ENCODE data around the gene TMEM87B.

The TMEM87B gene

DNA sequence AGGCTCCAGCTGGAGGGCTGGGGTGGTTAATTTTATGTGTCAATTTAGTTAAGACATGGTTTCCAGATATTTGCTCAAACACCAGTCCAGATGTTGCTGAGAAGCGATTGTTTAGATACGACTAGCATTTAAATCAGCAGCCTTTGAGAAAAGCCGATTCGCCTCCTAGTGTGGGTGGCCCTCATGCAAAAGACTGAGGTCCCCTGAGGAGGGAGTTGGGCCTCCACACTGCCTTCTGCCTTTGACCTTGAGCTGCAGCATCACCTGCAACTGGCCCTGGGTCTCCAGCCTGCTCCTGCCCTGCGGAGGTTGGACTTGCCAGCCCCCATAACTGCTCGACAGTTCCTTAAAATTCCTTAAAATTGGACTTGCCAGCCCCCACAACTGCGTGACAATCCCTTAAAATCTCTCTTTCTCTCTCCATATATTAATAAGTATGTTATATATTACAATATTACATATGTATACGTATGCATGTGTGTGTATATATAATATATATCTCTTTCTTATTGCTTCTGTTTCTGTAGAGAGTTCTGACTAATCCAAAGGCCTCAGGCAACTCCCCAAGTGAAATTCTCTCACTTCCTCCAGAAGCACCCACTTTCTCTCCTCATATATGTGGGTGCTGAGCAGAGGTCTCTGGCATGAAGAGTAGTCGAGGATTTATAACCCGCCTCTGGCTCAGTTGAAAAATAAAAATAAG lies 97.6 kb downstream of the TMEM87B start:
- Mint-ChIP-seq H3K36me3 (ENCODE audit: low read depth) (no peaks in the 10 kb centered on the region), H3K4me3 (no peak overlapping the region), H3K9me3 (no peaks in the 10 kb centered on the region), H3K27me3 (no peaks in the 10 kb centered on the region), H3K4me1 (ENCODE audit: low read depth) (peaks cover 37% of the 10 kb centered on the region), H3K27ac (no peak overlapping the region)

DNA sequence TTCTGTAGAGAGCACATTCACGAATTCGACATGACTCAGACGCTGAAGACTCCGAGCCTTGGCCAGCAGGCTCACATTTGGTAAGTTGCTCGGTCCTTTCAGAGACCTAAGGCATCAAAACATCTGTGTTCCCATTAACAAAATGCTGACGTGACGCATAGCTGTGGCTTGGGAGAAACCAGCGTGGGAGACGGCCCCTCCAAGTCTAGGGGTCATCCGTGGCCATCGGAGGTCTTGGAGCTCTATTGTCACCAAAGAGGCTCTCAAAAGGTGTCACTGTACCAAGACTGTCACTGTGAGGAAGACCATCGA lies 98.1 kb downstream of the TMEM87B start:
- Mint-ChIP-seq H3K36me3 (ENCODE audit: low read depth) (no peaks in the 10 kb centered on the region), H3K4me1 (ENCODE audit: low read depth) (peaks cover 38% of the 10 kb centered on the region), H3K27me3 (no peaks in the 10 kb centered on the region), H3K9me3 (no peaks in the 10 kb centered on the region), H3K27ac (no peak overlapping the region), H3K4me3 (no peak overlapping the region)

DNA sequence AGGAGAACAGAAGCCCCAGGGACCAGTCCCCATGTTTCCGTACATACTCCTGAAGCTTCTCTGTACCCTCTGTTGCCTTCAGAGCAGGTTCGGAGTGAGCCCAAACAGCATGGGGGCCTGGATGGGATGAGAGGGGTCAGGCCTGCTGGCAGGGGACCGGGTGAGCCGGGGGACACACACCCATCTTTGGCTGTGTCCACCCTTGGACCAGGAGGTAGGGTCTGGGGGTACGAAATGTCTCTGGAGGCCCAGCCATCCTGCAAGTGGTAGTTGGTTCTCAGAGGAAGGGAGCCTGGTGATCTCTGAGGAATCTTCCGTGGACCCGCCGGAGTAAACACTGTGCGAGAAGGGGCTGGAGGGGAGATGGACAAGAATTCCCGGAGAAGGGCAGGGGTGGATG lies 98.4 kb downstream of the TMEM87B start:
- H3K36me3 Mint-ChIP-seq (ENCODE audit: low read depth) = no peaks in the 10 kb centered on the region
- no peak overlapping the region for H3K27ac Mint-ChIP-seq
- H3K4me1 Mint-ChIP-seq (ENCODE audit: low read depth) = peaks cover 38% of the 10 kb centered on the region
- H3K4me3 Mint-ChIP-seq = no peak overlapping the region
- no peaks in the 10 kb centered on the region for H3K9me3 Mint-ChIP-seq
- no peaks in the 10 kb centered on the region for H3K27me3 Mint-ChIP-seq

DNA sequence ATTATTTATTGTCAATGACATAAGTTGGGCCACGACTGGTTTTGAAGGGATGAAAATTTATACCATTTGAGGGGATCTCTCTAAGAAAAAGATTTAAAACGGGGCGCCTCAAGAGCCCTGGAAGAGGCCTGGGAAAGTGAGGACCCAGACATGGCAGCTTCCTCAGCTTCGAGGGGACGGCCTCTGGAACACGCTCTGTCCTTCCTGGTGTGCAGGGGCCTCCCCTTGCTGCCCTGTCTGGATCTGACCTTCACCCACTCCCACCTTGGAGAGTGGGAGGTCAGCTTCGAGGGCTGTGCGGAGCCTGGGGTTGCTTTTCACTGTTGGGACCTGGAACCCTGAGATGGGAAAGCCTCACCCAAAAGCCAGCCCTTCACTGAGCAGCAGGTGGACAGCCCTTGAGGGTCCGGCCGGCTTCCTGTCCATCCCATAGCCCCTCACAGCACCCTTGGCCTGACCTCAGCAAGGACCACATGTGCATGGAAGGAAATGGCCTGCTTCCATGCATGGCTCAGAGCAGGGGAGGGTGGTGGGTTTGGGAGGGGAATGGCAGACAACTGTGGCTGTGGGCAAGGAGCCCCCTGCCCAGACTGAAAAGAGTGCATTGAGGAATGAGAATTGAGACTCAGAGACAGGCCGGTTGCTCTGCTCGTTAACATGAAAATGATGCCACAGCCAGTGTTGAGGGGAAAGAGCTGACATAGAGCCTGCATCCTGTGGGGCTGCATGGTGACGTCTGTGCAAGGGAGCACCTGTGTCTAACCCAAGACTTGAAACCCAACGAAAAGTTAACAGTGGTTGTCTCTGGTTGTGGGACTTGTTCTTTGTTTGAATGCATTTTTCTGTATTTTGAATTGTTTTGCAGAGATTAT lies 99.4 kb downstream of the TMEM87B start:
- Mint-ChIP-seq H3K4me3 (no peak overlapping the region), H3K9me3 (no peaks in the 10 kb centered on the region), H3K27me3 (no peaks in the 10 kb centered on the region), H3K4me1 (ENCODE audit: low read depth) (peaks cover 38% of the 10 kb centered on the region), H3K36me3 (ENCODE audit: low read depth) (no peaks in the 10 kb centered on the region), H3K27ac (no peak overlapping the region)

DNA sequence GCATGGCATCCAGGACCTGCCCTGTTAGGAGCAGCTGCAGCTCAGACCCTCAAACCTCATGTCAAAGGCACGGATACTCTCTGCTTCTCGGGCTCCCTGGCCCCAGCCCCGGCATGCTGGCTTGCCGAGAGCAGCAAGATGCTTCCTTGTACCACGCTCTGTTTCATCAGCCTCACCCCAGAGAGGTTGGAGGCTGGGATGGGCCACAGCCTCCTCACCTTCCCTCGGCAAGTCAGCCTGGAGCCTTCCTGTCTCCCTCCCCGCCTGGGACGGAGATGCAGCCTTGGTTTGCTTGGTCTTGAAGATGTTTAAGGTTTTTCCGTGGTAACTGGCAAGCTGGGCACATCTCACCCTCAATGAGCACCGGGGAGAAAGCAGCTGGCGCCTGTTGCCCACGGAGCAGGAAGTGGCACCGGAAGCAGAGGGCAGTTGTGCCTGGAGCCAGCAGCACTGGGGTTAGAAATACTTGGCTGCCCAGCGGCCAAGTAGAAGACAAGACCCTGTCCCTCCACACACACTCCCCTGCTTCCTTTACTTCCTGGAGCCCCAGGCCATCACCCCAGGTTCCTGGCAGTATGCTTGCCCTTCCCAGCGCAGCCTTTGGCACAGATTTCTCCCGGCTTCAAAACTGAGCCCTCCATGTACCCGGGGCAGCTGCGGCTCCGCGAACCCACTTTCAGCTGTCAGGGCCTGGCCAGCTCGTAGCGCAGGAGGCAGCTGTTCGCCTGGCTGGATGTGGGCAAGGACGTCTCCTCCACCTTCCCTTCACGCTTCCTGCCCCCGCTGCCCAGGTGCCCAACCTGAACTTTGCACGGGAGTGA lies 100.5 kb downstream of the TMEM87B start:
- H3K36me3 Mint-ChIP-seq (ENCODE audit: low read depth) = no peaks in the 10 kb centered on the region
- H3K4me1 Mint-ChIP-seq (ENCODE audit: low read depth) = peaks cover 42% of the 10 kb centered on the region
- H3K27me3 Mint-ChIP-seq = no peaks in the 10 kb centered on the region
- H3K9me3 Mint-ChIP-seq = no peaks in the 10 kb centered on the region
- H3K4me3 Mint-ChIP-seq = peak overlapping the region; percentile 68
- peak overlapping the region; percentile 85 for H3K27ac Mint-ChIP-seq

DNA sequence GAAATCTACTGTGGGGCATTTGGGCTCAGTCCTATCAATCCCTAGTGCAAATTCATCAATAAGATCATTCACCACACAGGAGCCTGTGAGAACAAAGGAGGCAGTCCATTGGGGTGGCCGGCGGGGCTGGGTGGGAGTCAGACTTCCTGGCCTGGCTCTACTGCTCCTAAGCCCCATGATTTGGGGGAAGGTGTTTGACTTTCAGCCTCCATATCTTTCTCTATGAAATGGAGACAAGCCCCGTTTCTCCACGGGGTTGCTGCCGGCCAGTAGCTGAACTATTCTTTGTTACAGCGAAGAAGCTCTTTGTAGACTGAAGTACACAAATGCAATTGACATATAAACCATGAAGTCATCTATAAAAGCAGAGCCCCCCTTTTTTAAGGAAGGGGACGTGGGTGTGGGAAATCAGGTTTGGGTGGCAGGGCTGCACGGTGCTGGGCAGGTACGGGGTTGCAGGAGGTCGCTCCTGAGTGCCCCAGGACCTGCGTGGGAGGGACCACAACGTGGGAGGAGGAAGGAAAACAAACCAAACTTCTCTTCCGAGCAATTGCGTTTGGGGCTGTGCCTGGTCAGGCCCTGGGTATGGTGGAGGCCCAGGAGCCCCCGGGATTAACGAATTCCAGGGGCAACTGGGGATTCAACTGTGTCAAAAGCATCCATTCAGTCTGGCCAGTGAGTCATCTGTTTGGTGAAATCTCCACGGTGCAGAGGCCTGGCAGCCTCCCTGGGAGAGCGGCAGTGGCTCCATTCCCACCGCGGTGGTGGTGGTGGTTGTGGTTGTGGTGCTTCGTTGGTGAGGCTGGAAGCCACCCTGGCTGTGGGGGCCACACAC lies 101.3 kb downstream of the TMEM87B start:
- peaks cover 42% of the 10 kb centered on the region for H3K4me1 Mint-ChIP-seq (ENCODE audit: low read depth)

DNA sequence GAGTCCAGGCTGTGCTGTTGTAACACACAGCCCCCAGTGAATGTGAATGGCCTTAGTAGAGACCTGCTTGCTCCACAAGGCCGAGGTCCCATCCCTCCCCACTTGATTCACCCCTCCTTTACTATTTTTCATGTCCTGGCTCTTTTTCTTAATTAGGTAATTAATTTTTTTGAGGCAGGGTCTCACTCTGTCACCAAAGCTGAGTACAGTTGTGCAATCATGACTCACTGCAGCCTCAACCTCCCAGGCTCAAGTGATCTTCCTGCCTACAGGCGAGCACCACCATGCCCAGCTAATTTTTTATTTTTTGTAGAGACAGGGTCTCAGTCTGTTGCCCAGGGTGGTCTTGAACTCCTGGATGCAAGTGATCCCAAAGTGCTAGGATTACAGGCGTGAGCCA lies 102.4 kb downstream of the TMEM87B start:
- peak overlapping the region; percentile 23 for H3K4me3 Mint-ChIP-seq
- H3K36me3 Mint-ChIP-seq (ENCODE audit: low read depth) = no peaks in the 10 kb centered on the region
- no peak overlapping the region for H3K27ac Mint-ChIP-seq
- H3K27me3 Mint-ChIP-seq = no peaks in the 10 kb centered on the region
- H3K9me3 Mint-ChIP-seq = no peaks in the 10 kb centered on the region
- H3K4me1 Mint-ChIP-seq (ENCODE audit: low read depth) = peaks cover 42% of the 10 kb centered on the region

More for the DNA sequence above, 101.3 kb downstream of the TMEM87B start:
- no peaks in the 10 kb centered on the region for H3K9me3 Mint-ChIP-seq
- peak overlapping the region; percentile 85 for H3K27ac Mint-ChIP-seq
- H3K4me3 Mint-ChIP-seq = peak overlapping the region; percentile 68
- H3K27me3 Mint-ChIP-seq = no peaks in the 10 kb centered on the region
- no peaks in the 10 kb centered on the region for H3K36me3 Mint-ChIP-seq (ENCODE audit: low read depth)

DNA sequence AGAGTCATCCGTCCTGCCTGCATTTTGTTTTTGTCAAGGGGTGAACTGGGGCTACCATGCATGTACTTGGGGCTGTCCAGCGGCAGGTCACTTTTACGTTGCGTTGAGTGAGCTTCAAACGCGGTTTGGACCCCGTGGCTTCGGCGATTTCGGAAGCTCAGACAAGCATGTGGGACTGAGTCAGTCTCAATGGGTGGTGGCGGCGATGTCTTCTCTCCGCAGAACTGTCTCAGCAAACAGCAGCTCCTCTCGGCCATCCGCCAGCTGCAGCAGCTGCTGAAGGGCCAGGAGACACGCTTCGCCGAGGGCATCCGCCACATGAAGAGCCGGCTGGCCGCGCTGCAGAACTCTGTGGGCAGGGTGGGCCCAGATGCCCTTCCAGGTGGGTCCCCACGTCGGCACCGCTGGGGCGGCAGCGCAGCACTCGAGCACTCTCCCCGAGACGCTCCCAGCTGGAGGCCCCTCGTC lies 104.4 kb downstream of the TMEM87B start:
- no peaks in the 10 kb centered on the region for H3K27me3 Mint-ChIP-seq
- H3K9me3 Mint-ChIP-seq = no peaks in the 10 kb centered on the region
- H3K4me3 Mint-ChIP-seq = no peak overlapping the region
- H3K36me3 Mint-ChIP-seq (ENCODE audit: low read depth) = no peaks in the 10 kb centered on the region
- H3K27ac Mint-ChIP-seq = no peak overlapping the region
- peaks cover 35% of the 10 kb centered on the region for H3K4me1 Mint-ChIP-seq (ENCODE audit: low read depth)

DNA sequence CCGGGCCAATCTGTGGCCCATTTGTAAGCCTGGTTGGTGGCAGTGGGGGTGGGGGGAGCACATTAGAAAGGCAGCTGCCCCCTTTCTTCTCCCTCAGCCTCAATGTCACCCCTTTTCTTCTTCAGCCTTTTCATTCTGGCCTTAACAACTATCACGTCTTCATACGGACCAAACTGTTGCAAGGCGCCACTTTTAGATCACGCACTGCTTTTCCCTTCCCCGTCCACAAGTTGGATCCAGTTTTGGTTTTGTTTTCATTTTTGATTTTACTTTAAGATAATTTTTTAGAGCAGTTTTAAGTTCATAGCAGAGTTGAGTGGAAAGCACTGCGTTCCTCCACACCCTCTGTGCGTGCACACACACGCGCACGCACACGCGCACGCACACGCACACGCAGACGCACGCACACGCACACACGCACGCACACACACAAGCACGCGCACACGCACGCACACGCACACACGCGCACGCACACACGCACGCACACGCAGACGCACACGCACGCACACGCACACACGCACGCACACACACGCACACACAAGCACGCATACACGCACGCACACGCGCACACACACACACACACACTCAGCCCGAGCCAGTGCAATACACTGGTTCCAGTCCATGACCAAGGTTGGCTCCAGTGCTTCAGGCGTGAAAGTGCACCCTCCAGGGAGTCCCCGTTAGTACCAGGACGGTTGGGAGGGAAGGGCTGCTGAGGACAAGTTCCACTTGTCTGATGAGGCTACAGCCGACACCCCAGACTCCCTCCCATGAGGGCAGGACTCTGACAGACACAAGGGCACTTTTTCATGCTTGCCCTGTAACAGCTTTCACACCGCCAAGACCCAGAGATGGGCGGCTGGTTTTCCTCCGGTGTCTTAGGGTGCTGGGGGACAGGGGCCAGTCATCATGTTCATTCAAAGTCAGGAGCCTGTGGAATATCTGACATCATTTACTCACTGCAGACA lies 105.5 kb downstream of the TMEM87B start:
- Mint-ChIP-seq H3K9me3 (no peaks in the 10 kb centered on the region), H3K36me3 (ENCODE audit: low read depth) (no peaks in the 10 kb centered on the region), H3K27ac (no peak overlapping the region), H3K27me3 (no peaks in the 10 kb centered on the region), H3K4me1 (ENCODE audit: low read depth) (peaks cover 24% of the 10 kb centered on the region), H3K4me3 (no peak overlapping the region)

DNA sequence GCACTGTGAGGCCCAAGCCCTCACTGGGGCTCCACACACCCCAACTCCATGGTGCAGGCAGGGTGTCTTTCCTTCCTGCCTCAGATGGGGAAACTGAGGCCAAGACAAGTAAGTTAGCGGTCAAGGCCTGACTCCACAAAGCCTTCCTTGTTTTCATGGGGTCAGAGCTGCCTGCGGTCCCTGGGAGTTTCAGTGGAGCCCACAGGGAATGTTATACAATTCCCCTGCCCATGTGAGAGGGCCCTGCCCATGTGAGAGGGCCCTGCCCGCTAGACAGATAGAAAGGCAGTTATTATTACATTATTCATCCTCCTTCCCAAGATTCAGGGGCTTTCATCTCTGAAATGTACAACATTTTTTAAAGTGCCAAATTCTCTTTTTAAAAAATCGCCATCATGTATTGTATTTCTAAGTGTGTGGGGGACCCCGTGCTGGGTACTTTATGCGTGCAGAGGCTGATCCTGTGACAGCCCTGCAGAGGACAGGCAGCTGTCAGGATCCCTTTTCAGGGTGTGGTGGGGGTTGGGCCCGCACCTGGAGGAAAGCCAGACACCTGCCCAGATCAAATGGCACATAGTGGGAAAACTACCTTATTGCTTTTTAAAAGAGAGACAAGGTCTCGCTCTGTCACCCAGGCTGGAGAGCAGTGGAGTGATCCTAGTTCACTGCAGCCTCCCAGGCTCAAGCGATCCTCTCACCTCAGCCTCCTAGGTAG lies 106.5 kb downstream of the TMEM87B start:
- no peaks in the 10 kb centered on the region for H3K27me3 Mint-ChIP-seq
- H3K4me1 Mint-ChIP-seq (ENCODE audit: low read depth) = peaks cover 14% of the 10 kb centered on the region
- H3K36me3 Mint-ChIP-seq (ENCODE audit: low read depth) = no peaks in the 10 kb centered on the region
- no peak overlapping the region for H3K27ac Mint-ChIP-seq
- no peaks in the 10 kb centered on the region for H3K9me3 Mint-ChIP-seq
- no peak overlapping the region for H3K4me3 Mint-ChIP-seq

DNA sequence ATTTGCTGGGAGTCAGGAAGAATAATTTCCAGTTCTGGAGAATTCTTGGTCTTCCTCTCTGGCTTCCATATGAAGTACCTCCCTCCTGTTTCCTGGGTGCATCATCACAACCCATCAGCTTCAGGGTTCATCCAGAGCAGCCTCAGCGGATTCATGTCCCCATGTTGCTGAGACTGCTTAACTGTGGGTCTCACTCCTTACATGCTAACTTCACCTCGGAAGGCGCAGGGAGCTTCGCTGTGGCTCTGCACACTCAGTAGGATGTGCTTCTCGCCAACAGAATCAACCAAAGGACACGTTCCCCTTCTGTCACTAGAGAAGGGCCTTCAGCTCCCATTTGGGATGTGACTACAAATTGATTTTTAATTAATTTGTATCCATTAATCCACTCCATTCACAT lies 107.3 kb downstream of the TMEM87B start:
- no peaks in the 10 kb centered on the region for H3K36me3 Mint-ChIP-seq (ENCODE audit: low read depth)
- no peaks in the 10 kb centered on the region for H3K27me3 Mint-ChIP-seq
- no peak overlapping the region for H3K27ac Mint-ChIP-seq
- H3K9me3 Mint-ChIP-seq = no peaks in the 10 kb centered on the region
- H3K4me3 Mint-ChIP-seq = no peak overlapping the region
- peaks cover 15% of the 10 kb centered on the region for H3K4me1 Mint-ChIP-seq (ENCODE audit: low read depth)

DNA sequence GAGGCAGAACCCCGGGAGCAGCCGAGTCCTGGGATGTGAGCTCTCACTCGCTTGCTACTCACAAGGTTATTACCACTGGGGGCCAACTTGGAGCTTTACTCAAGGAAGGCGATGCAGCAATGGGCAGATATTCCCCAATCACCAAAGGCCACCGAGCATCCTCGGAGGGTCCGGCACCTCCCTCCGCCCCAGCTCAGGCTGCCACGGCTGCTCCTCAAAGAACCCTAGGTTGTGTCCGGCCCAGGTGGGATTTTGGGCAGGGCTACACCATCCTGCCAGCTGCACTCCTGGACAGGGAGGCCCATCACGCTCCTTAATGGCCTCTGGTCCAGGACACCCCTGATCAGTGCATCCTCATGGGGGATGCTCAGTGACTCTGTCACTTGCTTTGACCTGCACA lies 107.9 kb downstream of the TMEM87B start:
- Mint-ChIP-seq H3K4me1 (ENCODE audit: low read depth) (peaks cover 10% of the 10 kb centered on the region), H3K27ac (no peak overlapping the region), H3K36me3 (ENCODE audit: low read depth) (no peaks in the 10 kb centered on the region), H3K9me3 (no peaks in the 10 kb centered on the region), H3K4me3 (no peak overlapping the region), H3K27me3 (no peaks in the 10 kb centered on the region)

DNA sequence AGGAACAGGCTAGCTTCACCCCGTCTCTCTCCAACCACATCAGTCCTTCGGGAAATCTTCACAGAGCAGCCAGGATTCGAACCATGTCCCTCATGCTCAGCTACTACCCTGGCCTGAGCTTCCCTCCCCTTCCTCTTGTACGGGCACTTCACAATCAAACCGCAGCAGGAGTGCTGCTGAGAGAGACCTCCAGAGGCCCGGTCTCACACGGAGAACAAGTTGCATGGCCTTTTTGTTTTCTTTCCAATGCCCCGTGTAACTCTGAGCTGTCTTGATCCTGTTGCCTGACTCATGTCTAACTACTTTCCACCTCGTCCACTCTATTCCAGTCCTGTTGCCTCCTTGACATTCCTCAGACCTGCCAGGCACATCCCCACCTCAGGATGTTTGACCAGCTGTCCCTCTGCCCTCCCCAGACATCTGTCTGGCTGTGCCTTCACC lies 108.5 kb downstream of the TMEM87B start:
- Mint-ChIP-seq H3K27ac (no peak overlapping the region), H3K27me3 (no peaks in the 10 kb centered on the region), H3K9me3 (no peaks in the 10 kb centered on the region), H3K36me3 (ENCODE audit: low read depth) (no peaks in the 10 kb centered on the region), H3K4me3 (no peak overlapping the region), H3K4me1 (ENCODE audit: low read depth) (peaks cover 10% of the 10 kb centered on the region)

Measured in stimulated activated naive CD8-positive, alpha-beta T cell treated with anti-CD3 and anti-CD28 coated beads, Interleukin-15, Interleukin-2, amounts not matched to agents 100 ng/mL and 50 ng/mL, for 24 hours (primary cell).